Brain microvascular endothelial cell (primary cell): ENCODE measurements around the gene CFAP44.

Source experiments
- DNase-seq: peaks from one replicate; pipeline ENCODE4 v3.0.0-alpha.2; 2020
- H3K27ac ChIP-seq: fragments of 250-450 bp; sonication (Bioruptor Pico); 2 replicates; pipeline ENCODE4 v1.5.1; 2020; ENCODE audit warnings: mild to moderate bottlenecking, moderate library complexity
- H3K27me3 ChIP-seq: fragments of 250-450 bp; sonication (Bioruptor Pico); replicated peaks from 2 replicates; pipeline ENCODE4 v1.5.1; 2020; ENCODE audit warnings: mild to moderate bottlenecking
- H3K36me3 ChIP-seq: fragments of 250-450 bp; sonication (Bioruptor Pico); replicated peaks from 2 replicates; pipeline ENCODE4 v1.5.1; 2020; ENCODE audit warnings: mild to moderate bottlenecking
- H3K4me3 ChIP-seq: 2 replicates; pipeline ENCODE4 v1.5.1; 2011; ENCODE audit warnings: low read depth, mild to moderate bottlenecking, control low read depth, low read length, moderate library complexity
- in situ Hi-C: cut with HindIII; loops from 2 replicates; pipeline ENCODE4 v1.10.0; 2017; ENCODE audit warnings: low sequenced_read_pairs, low pct_ligation_motif_present
- TF ChIP-seq, protein P1 (sequence below): IDR thresholded peaks from 2 replicates; pipeline ENCODE4 v1.5.1; 2011; ENCODE audit warnings: low read depth, mild to moderate bottlenecking, moderate library complexity, low read length, control low read depth, inconsistent platforms; ENCODE audit errors: missing control alignments

Gene CFAP44

DNA sequence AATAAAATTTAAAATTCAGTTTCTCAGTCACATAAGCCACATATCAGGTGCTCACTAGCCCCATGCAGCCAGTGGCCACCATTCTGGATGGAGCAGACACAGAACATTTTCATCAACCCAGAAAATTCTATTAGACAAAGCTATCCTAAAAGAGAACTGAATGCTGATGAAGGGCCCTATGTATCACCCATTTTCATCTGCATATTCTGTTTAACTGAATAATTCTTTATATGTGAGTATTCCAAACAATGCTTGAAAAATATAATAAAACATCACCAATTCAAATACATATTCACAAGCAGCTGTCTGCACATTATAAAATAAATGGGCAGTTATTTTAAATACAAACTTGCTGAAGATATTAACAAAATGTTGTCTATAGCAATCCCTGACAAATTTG lies 14.2 kb upstream of the CFAP44 start:
- Histone ChIP-seq H3K36me3 (peaks cover 3% of the 10 kb centered on the region), H3K27me3 (no peaks in the 10 kb centered on the region), H3K27ac (no peak overlapping the region), H3K4me3 (no peak overlapping the region)
- in situ Hi-C loops = no loop called here
- DNase-seq = no peak
- TF ChIP-seq, protein P1, sequence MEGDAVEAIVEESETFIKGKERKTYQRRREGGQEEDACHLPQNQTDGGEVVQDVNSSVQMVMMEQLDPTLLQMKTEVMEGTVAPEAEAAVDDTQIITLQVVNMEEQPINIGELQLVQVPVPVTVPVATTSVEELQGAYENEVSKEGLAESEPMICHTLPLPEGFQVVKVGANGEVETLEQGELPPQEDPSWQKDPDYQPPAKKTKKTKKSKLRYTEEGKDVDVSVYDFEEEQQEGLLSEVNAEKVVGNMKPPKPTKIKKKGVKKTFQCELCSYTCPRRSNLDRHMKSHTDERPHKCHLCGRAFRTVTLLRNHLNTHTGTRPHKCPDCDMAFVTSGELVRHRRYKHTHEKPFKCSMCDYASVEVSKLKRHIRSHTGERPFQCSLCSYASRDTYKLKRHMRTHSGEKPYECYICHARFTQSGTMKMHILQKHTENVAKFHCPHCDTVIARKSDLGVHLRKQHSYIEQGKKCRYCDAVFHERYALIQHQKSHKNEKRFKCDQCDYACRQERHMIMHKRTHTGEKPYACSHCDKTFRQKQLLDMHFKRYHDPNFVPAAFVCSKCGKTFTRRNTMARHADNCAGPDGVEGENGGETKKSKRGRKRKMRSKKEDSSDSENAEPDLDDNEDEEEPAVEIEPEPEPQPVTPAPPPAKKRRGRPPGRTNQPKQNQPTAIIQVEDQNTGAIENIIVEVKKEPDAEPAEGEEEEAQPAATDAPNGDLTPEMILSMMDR = no peak

DNA sequence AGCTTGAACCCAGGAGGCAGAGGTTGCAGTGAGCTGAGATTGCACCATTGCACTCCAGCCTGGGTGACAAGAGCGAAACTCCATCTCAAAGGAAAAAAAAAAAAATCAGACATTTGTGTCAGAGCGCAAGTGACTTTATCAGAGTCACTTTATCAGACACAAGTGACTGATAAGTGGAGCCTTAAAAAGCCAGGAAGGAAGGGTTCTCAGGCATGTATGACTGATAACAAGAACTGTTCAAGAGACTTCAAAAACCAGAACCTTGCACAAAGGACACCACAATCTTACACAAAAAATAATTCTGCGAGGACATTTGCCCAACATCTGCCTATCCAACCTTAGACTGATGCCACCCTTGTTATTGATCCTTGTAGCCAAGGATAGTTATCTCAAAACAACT lies 13.3 kb upstream of the CFAP44 start:
- Histone ChIP-seq H3K27ac (no peak overlapping the region), H3K4me3 (no peak overlapping the region), H3K36me3 (peaks cover 3% of the 10 kb centered on the region), H3K27me3 (no peaks in the 10 kb centered on the region)
- TF ChIP-seq, protein P1 = no peak
- in situ Hi-C loops = no loop called here
- DNase-seq = no peak

DNA sequence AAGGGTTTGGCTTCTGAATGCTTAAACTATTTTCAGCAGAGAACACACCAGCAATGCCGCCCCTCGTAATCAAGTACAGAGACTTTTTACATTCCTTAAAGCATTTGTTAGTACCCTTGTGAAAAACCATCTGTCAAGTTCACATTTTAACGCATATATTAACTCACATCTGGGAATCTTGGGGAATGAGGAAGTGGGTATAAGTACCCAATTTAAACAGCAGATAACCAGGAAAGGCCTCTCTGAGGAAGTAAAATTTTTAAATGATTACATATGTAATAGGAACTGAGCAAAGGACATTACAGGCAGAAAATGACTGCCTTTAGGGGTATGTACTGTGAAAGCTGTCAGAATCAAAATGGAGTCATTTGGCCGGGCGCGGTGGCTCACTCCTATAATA lies 12.8 kb upstream of the CFAP44 start:
- H3K27me3 ChIP-seq = no peaks in the 10 kb centered on the region
- no peak for DNase-seq
- TF ChIP-seq, protein P1 = no peak
- H3K4me3 ChIP-seq = no peak overlapping the region
- in situ Hi-C loops = no loop called here
- H3K27ac ChIP-seq = no peak overlapping the region
- peaks cover 3% of the 10 kb centered on the region for H3K36me3 ChIP-seq

DNA sequence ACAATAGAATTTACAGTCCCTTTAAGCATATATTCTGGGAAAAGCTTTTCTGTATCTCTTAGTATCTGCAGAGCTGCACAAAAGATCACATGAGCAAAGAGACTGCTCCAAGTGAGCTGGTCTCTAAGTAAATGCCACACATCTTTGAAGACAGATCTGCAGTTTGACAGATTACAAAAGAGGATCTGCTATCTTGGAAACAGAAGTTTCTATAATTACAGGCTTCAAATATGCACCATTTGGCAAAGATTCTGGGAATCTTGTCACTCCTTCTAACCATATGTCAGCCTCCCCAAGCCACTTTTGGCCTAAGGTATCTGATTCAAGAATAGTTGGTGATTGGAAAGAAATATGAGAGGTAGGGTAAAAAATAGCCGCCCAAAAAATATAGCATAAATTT lies 9.6 kb upstream of the CFAP44 start:
- no peaks in the 10 kb centered on the region for H3K27me3 ChIP-seq
- in situ Hi-C loops = no loop called here
- TF ChIP-seq, protein P1 = no peak
- no peak for DNase-seq
- H3K27ac ChIP-seq = no peak overlapping the region
- H3K36me3 ChIP-seq = no peaks in the 10 kb centered on the region
- no peak overlapping the region for H3K4me3 ChIP-seq

DNA sequence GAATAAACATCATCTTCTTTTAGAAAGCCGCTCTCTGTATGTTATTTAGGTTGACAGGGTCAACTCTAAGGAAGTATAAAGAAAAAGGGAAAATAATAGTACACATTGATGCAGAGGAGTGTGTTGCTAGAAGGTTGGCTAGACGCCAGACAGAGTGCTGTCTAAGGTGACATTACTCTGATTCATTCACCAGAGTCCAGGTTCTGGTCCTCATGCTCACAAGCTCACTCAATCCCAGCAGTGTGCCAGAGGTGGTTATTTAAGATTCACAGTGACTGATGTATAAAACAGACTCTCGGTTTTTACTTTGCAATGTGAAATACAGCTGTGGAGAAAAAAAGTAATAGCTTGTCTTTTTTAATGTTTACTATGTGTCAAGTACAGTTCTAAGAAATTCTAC lies 1.7 kb downstream of the CFAP44 start:
- H3K27me3 ChIP-seq = no peaks in the 10 kb centered on the region
- H3K36me3 ChIP-seq = no peaks in the 10 kb centered on the region
- no peak for DNase-seq
- H3K27ac ChIP-seq = no peak overlapping the region
- H3K4me3 ChIP-seq = no peak overlapping the region
- in situ Hi-C loops = no loop called here
- TF ChIP-seq, protein P1 = no peak

DNA sequence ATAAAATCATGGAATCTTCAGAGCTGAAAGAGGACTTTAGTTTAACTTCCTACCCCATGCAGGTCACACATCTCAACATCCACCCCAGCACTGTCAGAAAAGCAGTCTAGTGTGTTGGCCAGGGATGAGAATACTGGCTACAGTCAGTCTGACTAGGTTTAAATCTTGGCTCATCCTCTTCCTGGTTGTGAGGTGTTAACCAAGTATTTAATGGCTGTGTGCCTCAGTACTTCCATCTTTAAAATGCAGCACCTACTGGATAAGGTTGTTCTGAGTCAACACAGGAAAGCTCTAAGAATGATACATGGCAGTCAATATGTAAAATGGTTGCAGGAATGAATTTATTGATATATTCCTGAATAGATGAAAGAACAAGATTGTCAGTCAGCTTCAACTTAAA lies 3.1 kb downstream of the CFAP44 start:
- DNase-seq = no peak
- no peak overlapping the region for H3K4me3 ChIP-seq
- TF ChIP-seq, protein P1 = no peak
- no peak overlapping the region for H3K27ac ChIP-seq
- no peaks in the 10 kb centered on the region for H3K27me3 ChIP-seq
- H3K36me3 ChIP-seq = no peaks in the 10 kb centered on the region
- in situ Hi-C loops = no loop called here
